NCI-H526 treated with DMSO at 0.1 percent for 48 hours (cell line): ENCODE measurements around the gene NPEPPS.
A peak's percentile ranks its signal among the peaks of the same experiment; 100 is the strongest.
"Not testable (repeated sequence)": the region's sequence is repeated elsewhere in the genome, so short reads cannot be mapped to it uniquely, and the experiment has no call there.

Experiments used
- DNase-seq: peaks from one replicate; lab custom pipeline; 2025; lab: John Stamatoyannopoulos, UW

NPEPPS gene, protein sequence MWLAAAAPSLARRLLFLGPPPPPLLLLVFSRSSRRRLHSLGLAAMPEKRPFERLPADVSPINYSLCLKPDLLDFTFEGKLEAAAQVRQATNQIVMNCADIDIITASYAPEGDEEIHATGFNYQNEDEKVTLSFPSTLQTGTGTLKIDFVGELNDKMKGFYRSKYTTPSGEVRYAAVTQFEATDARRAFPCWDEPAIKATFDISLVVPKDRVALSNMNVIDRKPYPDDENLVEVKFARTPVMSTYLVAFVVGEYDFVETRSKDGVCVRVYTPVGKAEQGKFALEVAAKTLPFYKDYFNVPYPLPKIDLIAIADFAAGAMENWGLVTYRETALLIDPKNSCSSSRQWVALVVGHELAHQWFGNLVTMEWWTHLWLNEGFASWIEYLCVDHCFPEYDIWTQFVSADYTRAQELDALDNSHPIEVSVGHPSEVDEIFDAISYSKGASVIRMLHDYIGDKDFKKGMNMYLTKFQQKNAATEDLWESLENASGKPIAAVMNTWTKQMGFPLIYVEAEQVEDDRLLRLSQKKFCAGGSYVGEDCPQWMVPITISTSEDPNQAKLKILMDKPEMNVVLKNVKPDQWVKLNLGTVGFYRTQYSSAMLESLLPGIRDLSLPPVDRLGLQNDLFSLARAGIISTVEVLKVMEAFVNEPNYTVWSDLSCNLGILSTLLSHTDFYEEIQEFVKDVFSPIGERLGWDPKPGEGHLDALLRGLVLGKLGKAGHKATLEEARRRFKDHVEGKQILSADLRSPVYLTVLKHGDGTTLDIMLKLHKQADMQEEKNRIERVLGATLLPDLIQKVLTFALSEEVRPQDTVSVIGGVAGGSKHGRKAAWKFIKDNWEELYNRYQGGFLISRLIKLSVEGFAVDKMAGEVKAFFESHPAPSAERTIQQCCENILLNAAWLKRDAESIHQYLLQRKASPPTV

GRCh38 chr17:47530557-47531232 is at the start of gene NPEPPS:
TSS of gene NPEPPS (plus strand) at chr17:47531108. CDS start at chr17:47531301, 193 bp downstream.
- DNase-seq, result peak; percentile 77

DNA sequence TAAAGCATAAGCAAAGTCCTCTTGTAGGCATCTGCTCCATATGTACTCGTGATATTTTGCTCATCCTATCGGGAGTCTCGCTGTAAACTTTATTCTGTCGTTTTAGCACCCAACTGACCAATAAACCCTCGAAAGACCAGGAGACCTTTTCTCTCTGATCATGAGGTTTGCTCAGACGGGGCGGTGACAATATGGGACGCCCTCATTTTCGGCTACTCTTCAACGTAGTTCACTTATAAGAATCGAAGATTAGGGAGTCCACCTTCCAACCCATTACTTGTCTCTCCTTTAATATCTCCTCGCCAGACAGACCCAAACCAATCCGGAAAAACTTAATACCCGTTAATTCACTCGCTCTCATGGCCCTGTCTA is 39.1 kb upstream of the NPEPPS start:
- not testable (repeated sequence) for DNase-seq

DNA sequence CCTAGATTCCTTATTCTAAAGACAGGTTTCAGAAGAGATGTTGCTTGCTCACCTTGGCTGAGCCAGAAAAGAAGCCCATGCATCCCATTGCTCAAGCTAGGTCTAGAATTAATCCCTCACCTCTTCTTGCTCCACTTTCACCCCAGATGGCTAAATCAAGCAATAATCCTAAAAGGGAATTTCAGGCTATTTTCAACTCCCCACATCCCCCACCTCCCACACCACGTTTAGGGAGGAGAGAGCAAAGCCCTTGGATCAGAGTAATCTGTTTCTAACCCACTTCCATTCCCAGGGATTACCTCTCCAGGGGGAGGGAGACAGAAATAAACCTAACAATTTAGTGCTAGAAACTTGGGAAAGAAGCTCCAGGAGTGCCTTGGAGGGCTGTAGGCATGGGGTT is 31.8 kb upstream of the NPEPPS start:
- DNase-seq, result not testable (repeated sequence)

GRCh38 chr17:47499494-47499893 is 31.4 kb upstream of the NPEPPS start:
- DNase-seq, result not testable (repeated sequence)

DNA sequence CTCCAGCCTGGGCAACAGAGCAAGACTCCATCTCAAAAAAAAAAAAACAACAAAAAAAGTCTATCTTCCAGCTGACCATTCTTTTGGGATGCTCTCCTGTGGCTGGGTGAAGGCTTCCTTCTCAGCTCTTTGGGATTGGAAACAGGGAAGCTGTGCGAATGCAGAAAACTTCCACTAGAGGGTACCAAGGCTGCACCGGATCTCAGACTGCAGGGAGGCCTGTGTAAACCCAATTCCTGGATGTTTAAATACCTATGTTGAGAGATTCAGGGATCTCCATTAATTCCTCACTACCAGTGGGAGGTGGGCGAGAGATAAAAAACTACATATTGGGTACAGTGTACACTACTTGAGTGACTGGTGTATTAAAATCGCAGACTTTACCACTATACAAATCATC is 30.3 kb upstream of the NPEPPS start:
- DNase-seq, result peak; percentile 7

DNA sequence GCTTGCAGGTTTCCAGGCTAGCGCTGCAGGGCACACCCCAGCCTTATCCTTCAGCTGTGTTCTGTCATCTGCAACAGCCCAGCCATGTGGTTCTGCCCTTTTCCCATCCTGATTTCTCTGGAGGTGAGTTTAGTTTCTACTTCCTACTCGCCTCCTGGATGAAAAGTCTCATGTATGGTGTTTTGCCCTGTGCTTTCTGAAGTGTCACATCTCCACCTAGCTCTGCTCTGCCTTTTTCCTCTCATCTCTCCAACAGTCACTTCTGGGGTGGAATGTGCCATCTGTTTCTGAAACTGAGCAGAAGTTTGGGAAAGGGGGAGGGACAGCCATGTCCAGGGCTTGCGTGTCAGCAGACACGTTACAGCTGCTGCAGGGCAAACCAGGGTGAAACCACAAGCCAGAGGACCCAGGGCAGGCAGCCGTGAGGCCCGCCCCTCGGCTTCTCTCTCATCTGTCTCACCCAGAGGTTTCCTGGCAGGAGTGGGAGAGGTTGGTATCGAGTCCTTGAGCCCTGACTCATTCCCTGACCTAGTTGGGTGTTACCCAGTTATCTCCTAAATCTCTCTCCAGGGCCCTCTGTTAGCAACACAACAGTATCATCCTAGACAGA is 28.7 kb upstream of the NPEPPS start:
- DNase-seq, result not testable (repeated sequence)

GRCh38 chr17:47502776-47503455 is 28.0 kb upstream of the NPEPPS start:
- not testable (repeated sequence) for DNase-seq

DNA sequence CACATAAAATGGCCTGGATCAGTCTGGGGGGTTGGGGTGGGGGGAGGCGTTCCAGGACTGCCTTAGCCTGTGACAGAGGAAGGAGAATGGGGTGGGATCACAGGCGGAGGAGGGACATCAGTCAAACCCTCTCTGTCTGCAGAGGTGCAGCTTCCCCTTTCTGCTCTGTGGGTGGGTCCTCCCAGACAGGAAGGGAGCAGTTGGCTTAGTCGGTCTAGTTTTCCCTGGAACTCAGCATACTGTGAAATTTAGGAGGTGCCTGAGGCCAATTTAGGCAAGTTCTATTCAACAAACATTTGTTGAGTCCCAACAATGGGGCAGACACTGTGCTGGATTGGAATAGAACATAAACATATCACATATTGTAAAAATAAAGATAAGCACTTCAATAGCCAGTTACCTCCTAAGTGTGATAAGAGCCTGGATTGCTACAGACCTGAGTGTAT is 19.2 kb upstream of the NPEPPS start:
- not testable (repeated sequence) for DNase-seq

- not testable (repeated sequence) for DNase-seq
Measured at GRCh38 chr17:47513301-47513700, 17.6 kb upstream of the NPEPPS start.

GRCh38 chr17:47518880-47519279 is 12.0 kb upstream of the NPEPPS start:
- DNase-seq, result not testable (repeated sequence)

DNA sequence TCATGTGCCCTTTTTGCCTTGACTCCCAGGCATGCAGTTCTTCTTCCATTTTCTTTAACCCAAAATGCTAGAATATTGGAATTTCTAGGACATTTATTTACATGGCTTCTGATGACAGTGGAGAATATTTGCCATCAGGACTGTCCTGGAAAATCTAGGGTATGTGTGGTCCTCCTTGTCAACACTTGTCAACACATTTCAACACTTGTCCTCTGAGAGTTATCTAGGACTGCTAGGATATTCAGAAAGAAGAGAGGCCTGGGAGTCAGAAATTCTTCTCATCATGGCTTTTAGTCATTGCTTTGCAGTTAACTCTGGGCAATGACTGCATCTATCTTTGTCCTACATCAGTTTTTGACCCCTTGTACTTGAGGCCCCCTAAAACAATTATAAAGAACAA is 11.5 kb upstream of the NPEPPS start:
- not testable (repeated sequence) for DNase-seq

GRCh38 chr17:47520279-47520678 is 10.6 kb upstream of the NPEPPS start:
- DNase-seq, result not testable (repeated sequence)

- not testable (repeated sequence) for DNase-seq
Measured at GRCh38 chr17:47521434-47521833, 9.5 kb upstream of the NPEPPS start.

DNA sequence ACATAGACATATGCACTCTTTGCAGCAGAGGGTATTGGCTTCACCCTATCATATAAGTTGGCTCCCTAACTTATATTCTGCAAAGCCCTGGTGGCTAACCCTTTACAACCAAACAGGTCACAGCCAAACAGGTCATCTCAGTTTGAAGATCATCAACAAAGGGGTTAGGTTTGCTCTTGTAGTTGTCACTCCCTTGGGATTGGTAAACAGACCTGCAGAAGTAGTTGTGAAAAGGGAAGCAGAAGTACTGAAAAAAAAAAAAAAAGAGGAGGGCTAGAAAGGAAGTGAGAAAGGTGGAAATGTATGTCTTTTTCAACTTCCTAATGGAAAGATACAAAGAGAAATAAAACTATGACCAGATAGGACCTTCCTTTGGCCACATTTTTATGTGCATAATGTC is 8.6 kb upstream of the NPEPPS start:
- not testable (repeated sequence) for DNase-seq

GRCh38 chr17:47531233-47531820 is 419 bp downstream of the NPEPPS start:
- not testable (repeated sequence) for DNase-seq

DNA sequence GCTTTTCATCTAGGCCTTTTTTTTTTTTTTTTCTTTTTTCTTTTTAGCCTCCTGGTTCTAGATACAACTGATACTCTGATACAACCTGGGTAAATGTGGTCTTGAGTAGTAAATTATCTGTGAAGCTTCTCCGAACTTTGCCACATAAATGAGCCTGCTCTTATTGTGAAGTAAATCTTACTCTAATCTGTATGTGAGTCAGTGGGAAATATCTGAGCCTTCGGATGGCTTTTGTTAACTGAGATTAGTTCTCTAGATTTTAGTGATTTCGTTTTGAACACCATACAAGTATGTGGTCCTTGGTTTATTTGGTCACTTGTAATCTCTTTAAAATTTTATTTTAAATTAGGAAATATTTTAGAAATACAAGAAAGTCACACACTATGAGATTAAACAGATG is 8.2 kb downstream of the NPEPPS start:
- not testable (repeated sequence) for DNase-seq

DNA sequence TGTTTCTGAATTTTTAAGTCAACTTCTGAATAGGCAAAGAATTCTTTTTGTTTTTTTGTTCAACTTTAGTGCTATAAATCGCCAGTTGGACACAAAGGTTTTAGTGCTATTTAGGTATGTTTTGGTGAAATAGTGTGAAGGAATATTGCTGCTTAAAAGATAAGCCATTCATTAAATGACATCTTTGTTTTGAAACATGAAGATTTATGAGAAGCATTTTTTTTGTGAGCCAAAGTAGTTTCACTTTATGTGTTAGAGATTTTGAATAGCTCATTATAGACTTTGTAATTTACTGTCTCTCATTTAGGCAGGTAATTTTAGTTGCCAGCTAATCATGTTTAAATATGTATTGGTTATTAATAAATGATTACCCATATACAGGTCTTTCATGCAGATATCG is 10.8 kb downstream of the NPEPPS start:
- DNase-seq, result not testable (repeated sequence)

DNA sequence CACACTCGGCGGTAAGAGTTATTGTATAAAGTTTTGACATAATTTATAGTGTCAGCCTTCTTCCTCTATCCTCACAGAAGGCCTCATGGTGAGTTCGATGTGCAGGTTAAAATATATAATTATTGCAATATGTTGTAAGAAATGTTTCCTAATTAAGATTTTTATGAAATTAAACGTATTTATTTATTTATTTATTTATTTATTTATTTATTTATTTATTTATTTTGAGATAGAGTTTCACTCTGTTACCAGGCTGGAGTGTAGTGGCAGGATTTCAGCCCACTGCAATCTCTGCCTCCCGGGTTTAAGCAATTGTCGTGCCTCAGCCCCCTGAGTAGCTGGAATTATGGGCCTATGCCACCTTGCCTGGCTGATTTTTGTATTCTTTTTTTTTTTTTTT is 13.4 kb downstream of the NPEPPS start:
- not testable (repeated sequence) for DNase-seq

- DNase-seq, result not testable (repeated sequence)
Measured at GRCh38 chr17:47554733-47555132, 23.8 kb downstream of the NPEPPS start.

DNA sequence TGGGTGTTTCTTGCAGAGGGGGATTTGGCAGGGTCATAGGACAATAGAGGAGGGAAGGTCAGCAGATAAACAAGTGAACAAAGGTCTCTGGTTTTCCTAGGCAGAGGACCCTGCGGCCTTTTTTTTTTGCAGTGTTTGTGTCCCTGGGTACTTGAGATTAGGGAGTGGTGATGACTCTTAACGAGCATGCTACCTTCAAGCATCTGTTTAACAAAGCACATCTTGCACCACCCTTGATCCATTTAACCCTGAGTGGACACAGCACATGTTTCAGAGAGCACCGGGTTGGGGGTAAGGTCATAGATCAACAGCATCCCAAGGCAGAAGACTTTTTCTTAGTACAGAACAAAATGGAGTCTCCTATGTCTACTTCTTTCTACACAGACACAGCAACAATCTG is 25.2 kb downstream of the NPEPPS start:
- not testable (repeated sequence) for DNase-seq
